ENCODE results near the gene KPNA6. TPM values are rescaled to one million over a fixed set of nuclear protein-coding genes. Genes with fewer than 3 reads are reported as not detected.

KPNA6 gene
- total and polyA plus RNA-seq, 2 of the 13 experiments (the other 11 are each of a cell fraction or from before 2014, with no cell fraction given) = 22.0 to 47.5 TPM

- no peak for TF ChIP-seq MIER3 (CRISPR knock-in tag; IDR thresholded peaks at IDR 0.05; ENCODE audit: borderline replicate concordance)
- no peak for TF ChIP-seq ATF7-NPFF (CRISPR knock-in tag; IDR thresholded peaks at IDR 0.05; ENCODE audit: low read depth)
- TF ChIP-seq ZNF205 (CRISPR knock-in tag; IDR thresholded peaks at IDR 0.05) = peak; percentile 47
- TF ChIP-seq ZBED4 (CRISPR knock-in tag; IDR thresholded peaks at IDR 0.05; ENCODE audit: borderline replicate concordance) = peak; percentile 46; the same call in 1 of the 2 replicates
- peak; percentile 77; the same call in 1 of the 2 replicates for TF ChIP-seq MXD1 (CRISPR knock-in tag; IDR thresholded peaks at IDR 0.05)
- no peak for TF ChIP-seq RFX5 (IDR thresholded peaks at IDR 0.05; ENCODE audit: low read depth, low read length)
- TF ChIP-seq TEAD3 (CRISPR knock-in tag; optimal IDR thresholded peaks at IDR 0.05; ENCODE audit: borderline replicate concordance) = peak; percentile 13
- peak; percentile 72 for TF ChIP-seq U2AF1 (optimal IDR thresholded peaks at IDR 0.05; ENCODE audit: low read depth, low read length)
- no peak for TF ChIP-seq EHMT2 (IDR thresholded peaks at IDR 0.05; ENCODE audit: borderline replicate concordance, low read depth, low read length)
- TF ChIP-seq ZNF101 (CRISPR knock-in tag; IDR thresholded peaks at IDR 0.05; ENCODE audit: borderline replicate concordance, low read depth) = no peak
- TF ChIP-seq REPIN1 (CRISPR knock-in tag; IDR thresholded peaks at IDR 0.05; ENCODE audit: borderline replicate concordance, low read depth) = peak; percentile 72
- no peak for TF ChIP-seq ZBTB39 (CRISPR knock-in tag; IDR thresholded peaks at IDR 0.05)
- peak; percentile 57; the same call in 1 of the 2 replicates for TF ChIP-seq ZFP41 (CRISPR knock-in tag; IDR thresholded peaks at IDR 0.05; ENCODE audit: borderline replicate concordance)
- no peak for TF ChIP-seq ZNF17 (CRISPR knock-in tag; IDR thresholded peaks at IDR 0.05)
- TF ChIP-seq ZNF605 (CRISPR knock-in tag; IDR thresholded peaks at IDR 0.05) = 0 out of 2 replicates have a peak, but pooled peaks have one; percentile 79
- peak; percentile 57; the same call in 1 of the 2 replicates for TF ChIP-seq MYPOP (CRISPR knock-in tag; IDR thresholded peaks at IDR 0.05)
- peak; percentile 74 for TF ChIP-seq POLR2AphosphoS5 (IDR thresholded peaks at IDR 0.05; ENCODE audit: low read depth, low read length)
- TF ChIP-seq ZNF614 (CRISPR knock-in tag; IDR thresholded peaks at IDR 0.05; ENCODE audit: borderline replicate concordance) = peak; percentile 22; the same call in 1 of the 2 replicates
- peak; percentile 29; the same call in 1 of the 2 replicates for TF ChIP-seq ZSCAN21 (CRISPR knock-in tag; IDR thresholded peaks at IDR 0.05; ENCODE audit: borderline replicate concordance)
- TF ChIP-seq ZNF777 (CRISPR knock-in tag; IDR thresholded peaks at IDR 0.05) = peak; percentile 37; the same call in 1 of the 2 replicates
Observed at GRCh38 chr1:32107742-32108661, at the start of gene KPNA6 (continued).
